ENCODE results near the gene ZAR1L.

ZAR1L gene

GRCh38 chr13:32267836-32268439, 47.2 kb downstream of the ZAR1L start:
- no peak overlapping the region for H2AFZ ChIP-seq (ENCODE audit: low read depth, low read length)
- no peaks in the 10 kb centered on the region for H3K4me1 ChIP-seq (ENCODE audit: insufficient read depth, low read length)
- no peak overlapping the region for H3K4me3 ChIP-seq (ENCODE audit: low read depth in 1 of 2, low read length in 2 of 2)
- H3K9ac ChIP-seq (ENCODE audit: low read depth, low read length), result no peak overlapping the region
- DNase-seq (peak; percentile 9), ATAC-seq (ENCODE audit: insufficient read depth, low read depth) (no peak)
- no peaks in the 10 kb centered on the region for H3K79me2 ChIP-seq (ENCODE audit: insufficient read depth, low read length)
- no peak overlapping the region for H3K27ac ChIP-seq (ENCODE audit: low read length)
- no peaks in the 10 kb centered on the region for H4K20me1 ChIP-seq (ENCODE audit: insufficient read depth, low read length)
- TF ChIP-seq CTCF (IDR thresholded peaks at IDR 0.05; ENCODE audit: borderline replicate concordance, extremely low read depth, low read length, poor library complexity, severe bottlenecking) (peak; percentile 61), EZH2 (IDR thresholded peaks at IDR 0.05; ENCODE audit: borderline replicate concordance, low read depth, low read length, severe bottlenecking) (no peak)
- no peaks in the 10 kb centered on the region for H3K9me3 ChIP-seq (ENCODE audit: insufficient read depth, low read length, severe bottlenecking)
- H3K4me2 ChIP-seq (ENCODE audit: insufficient read depth, low read length), result no peak overlapping the region
- H3K27me3 ChIP-seq (ENCODE audit: insufficient read depth, low read length, poor library complexity), result peaks cover 4% of the 10 kb centered on the region
- no peaks in the 10 kb centered on the region for H3K36me3 ChIP-seq (ENCODE audit: insufficient read depth, low read length)

- Histone ChIP-seq H2AFZ (ENCODE audit: low read depth, low read length) (no peak overlapping the region), H3K4me2 (ENCODE audit: insufficient read depth, low read length) (no peak overlapping the region), H3K9ac (ENCODE audit: low read depth, low read length) (no peak overlapping the region), H3K36me3 (ENCODE audit: insufficient read depth, low read length) (no peaks in the 10 kb centered on the region), H3K9me3 (ENCODE audit: insufficient read depth, low read length, severe bottlenecking) (no peaks in the 10 kb centered on the region), H3K79me2 (ENCODE audit: insufficient read depth, low read length) (no peaks in the 10 kb centered on the region), H4K20me1 (ENCODE audit: insufficient read depth, low read length) (no peaks in the 10 kb centered on the region), H3K4me1 (ENCODE audit: insufficient read depth, low read length) (no peaks in the 10 kb centered on the region), H3K4me3 (ENCODE audit: low read depth in 1 of 2, low read length in 2 of 2) (no peak overlapping the region), H3K27ac (ENCODE audit: low read length) (no peak overlapping the region), H3K27me3 (ENCODE audit: insufficient read depth, low read length, poor library complexity) (peaks cover 4% of the 10 kb centered on the region)
- TF ChIP-seq EZH2 (IDR thresholded peaks at IDR 0.05; ENCODE audit: borderline replicate concordance, low read depth, low read length, severe bottlenecking), result no peak
- DNase-seq (no peak), ATAC-seq (ENCODE audit: insufficient read depth, low read depth) (no peak)
Observed at GRCh38 chr13:32266130-32266529, 49.0 kb downstream of the ZAR1L start.

- H3K4me1 ChIP-seq (ENCODE audit: insufficient read depth, low read length), result no peaks in the 10 kb centered on the region
- no peak for TF ChIP-seq EZH2 (IDR thresholded peaks at IDR 0.05; ENCODE audit: borderline replicate concordance, low read depth, low read length, severe bottlenecking)
- no peak for TF ChIP-seq CTCF (IDR thresholded peaks at IDR 0.05; ENCODE audit: borderline replicate concordance, extremely low read depth, low read length, poor library complexity, severe bottlenecking)
- H3K4me3 ChIP-seq (ENCODE audit: low read depth in 1 of 2, low read length in 2 of 2), result no peak overlapping the region
- no peak overlapping the region for H3K9ac ChIP-seq (ENCODE audit: low read depth, low read length)
- no peaks in the 10 kb centered on the region for H4K20me1 ChIP-seq (ENCODE audit: insufficient read depth, low read length)
- no peak overlapping the region for H2AFZ ChIP-seq (ENCODE audit: low read depth, low read length)
- H3K36me3 ChIP-seq (ENCODE audit: insufficient read depth, low read length), result no peaks in the 10 kb centered on the region
- no peak overlapping the region for H3K4me2 ChIP-seq (ENCODE audit: insufficient read depth, low read length)
- H3K9me3 ChIP-seq (ENCODE audit: insufficient read depth, low read length, severe bottlenecking), result no peaks in the 10 kb centered on the region
- H3K79me2 ChIP-seq (ENCODE audit: insufficient read depth, low read length), result no peaks in the 10 kb centered on the region
- no peak overlapping the region for H3K27ac ChIP-seq (ENCODE audit: low read length)
- peaks cover 4% of the 10 kb centered on the region for H3K27me3 ChIP-seq (ENCODE audit: insufficient read depth, low read length, poor library complexity)
- ATAC-seq (ENCODE audit: insufficient read depth, low read depth) (no peak), DNase-seq (no peak)
Observed at GRCh38 chr13:32265726-32266125, 49.4 kb downstream of the ZAR1L start.

- no peaks in the 10 kb centered on the region for H3K9me3 ChIP-seq (ENCODE audit: insufficient read depth, low read length, severe bottlenecking)
- no peak overlapping the region for H3K9ac ChIP-seq (ENCODE audit: low read depth, low read length)
- H2AFZ ChIP-seq (ENCODE audit: low read depth, low read length), result no peak overlapping the region
- H4K20me1 ChIP-seq (ENCODE audit: insufficient read depth, low read length), result no peaks in the 10 kb centered on the region
- H3K36me3 ChIP-seq (ENCODE audit: insufficient read depth, low read length), result no peaks in the 10 kb centered on the region
- H3K4me2 ChIP-seq (ENCODE audit: insufficient read depth, low read length), result no peak overlapping the region
- H3K27ac ChIP-seq (ENCODE audit: low read length), result no peak overlapping the region
- H3K79me2 ChIP-seq (ENCODE audit: insufficient read depth, low read length), result no peaks in the 10 kb centered on the region
- H3K4me3 ChIP-seq (ENCODE audit: low read depth in 1 of 2, low read length in 2 of 2), result no peak overlapping the region
- H3K4me1 ChIP-seq (ENCODE audit: insufficient read depth, low read length), result no peaks in the 10 kb centered on the region
- TF ChIP-seq EZH2 (IDR thresholded peaks at IDR 0.05; ENCODE audit: borderline replicate concordance, low read depth, low read length, severe bottlenecking), result no peak
- TF ChIP-seq CTCF (IDR thresholded peaks at IDR 0.05; ENCODE audit: borderline replicate concordance, extremely low read depth, low read length, poor library complexity, severe bottlenecking), result no peak
- no peak for DNase-seq
- no peak for ATAC-seq (ENCODE audit: insufficient read depth, low read depth)
- peaks cover 10% of the 10 kb centered on the region for H3K27me3 ChIP-seq (ENCODE audit: insufficient read depth, low read length, poor library complexity)
Observed at GRCh38 chr13:32264407-32264806, 50.8 kb downstream of the ZAR1L start.

Data from DND-41 (cell line).